ENCODE measurements around the gene GALNS.
"Not testable (repeated sequence)": the region's sequence is repeated elsewhere in the genome, so short reads cannot be mapped to it uniquely, and the experiment has no call there.

The GALNS gene

GRCh38 chr16:88889702-88890352, 33.1 kb upstream of the GALNS start:
- in situ Hi-C loops (cut with MboI; ENCODE audit: low sequenced_read_pairs) = not testable (repeated sequence)

GRCh38 chr16:88888461-88889387, 32.0 kb upstream of the GALNS start:
- in situ Hi-C loops (cut with MboI; ENCODE audit: low sequenced_read_pairs) = no loop called here

GRCh38 chr16:88888057-88888456, 31.3 kb upstream of the GALNS start:
- in situ Hi-C loops (cut with MboI; ENCODE audit: low sequenced_read_pairs) = no loop called here

GRCh38 chr16:88886845-88887521, 30.2 kb upstream of the GALNS start:
- in situ Hi-C loops (cut with MboI; ENCODE audit: low sequenced_read_pairs) = no loop called here

- in situ Hi-C loops (cut with MboI; ENCODE audit: low sequenced_read_pairs) = no loop called here
These were observed 29.7 kb upstream of the GALNS start for GRCh38 chr16:88886420-88886844.

GRCh38 chr16:88885693-88886280, 29.0 kb upstream of the GALNS start:
- in situ Hi-C loops (cut with MboI; ENCODE audit: low sequenced_read_pairs) = no loop called here

GRCh38 chr16:88884569-88885271, 28.0 kb upstream of the GALNS start:
- in situ Hi-C loops (cut with MboI; ENCODE audit: low sequenced_read_pairs) = no loop called here

GRCh38 chr16:88883946-88884345, 27.2 kb upstream of the GALNS start:
- in situ Hi-C loops (cut with MboI; ENCODE audit: low sequenced_read_pairs) = no loop called here

- in situ Hi-C loops (cut with MboI; ENCODE audit: low sequenced_read_pairs) = no loop called here
These were observed 26.6 kb upstream of the GALNS start for GRCh38 chr16:88883117-88883895.

- in situ Hi-C loops (cut with MboI; ENCODE audit: low sequenced_read_pairs) = no loop called here
These were observed 25.7 kb upstream of the GALNS start for GRCh38 chr16:88882358-88883030.

- in situ Hi-C loops (cut with MboI; ENCODE audit: low sequenced_read_pairs) = no loop called here
These were observed 25.1 kb upstream of the GALNS start for GRCh38 chr16:88881675-88882357.

GRCh38 chr16:88881007-88881615, 24.4 kb upstream of the GALNS start:
- in situ Hi-C loops (cut with MboI; ENCODE audit: low sequenced_read_pairs) = no loop called here

- in situ Hi-C loops (cut with MboI; ENCODE audit: low sequenced_read_pairs) = no loop called here
These were observed 23.7 kb upstream of the GALNS start for GRCh38 chr16:88880226-88881006.

- in situ Hi-C loops (cut with MboI; ENCODE audit: low sequenced_read_pairs) = no loop called here
These were observed 23.0 kb upstream of the GALNS start for GRCh38 chr16:88879788-88880055.

- in situ Hi-C loops (cut with MboI; ENCODE audit: low sequenced_read_pairs) = no loop called here
These were observed 22.4 kb upstream of the GALNS start for GRCh38 chr16:88878967-88879787.

- in situ Hi-C loops (cut with MboI; ENCODE audit: low sequenced_read_pairs) = no loop called here
These were observed 21.6 kb upstream of the GALNS start for GRCh38 chr16:88878356-88878755.
